ENCODE results near the gene AQP10. TPM values are rescaled to one million over a fixed set of nuclear protein-coding genes. Genes with fewer than 3 reads are reported as not detected.

Gene AQP10
- total and polyA plus RNA-seq, 9 of the 15 experiments (the other 6 are each of a cell fraction or from before 2014, with no cell fraction given): 0.37 to 9.7 (median 1.9) TPM

- no peak for FAIRE-seq
- H3K4me3 ChIP-seq: no peak overlapping the region
Measured at GRCh38 chr1:154328318-154329151, 7.6 kb downstream of the AQP10 start.

GRCh38 chr1:154329152-154329521 is 8.2 kb downstream of the AQP10 start:
- no peaks in the 10 kb centered on the region for H3K9me3 ChIP-seq (replicated peaks; ENCODE audit: control insufficient read depth, insufficient read depth, low read depth, low read length)
- no peaks in the 10 kb centered on the region for H3K27me3 ChIP-seq (ENCODE audit: control insufficient read depth in 2 of 2, insufficient read depth in 2 of 2, low read length in 2 of 2)
- H3K79me2 ChIP-seq (ENCODE audit: control insufficient read depth, insufficient read depth, low read length): peaks cover 20% of the 10 kb centered on the region
- no TSS peak for BruUV-seq (replicated peaks)
- H2AFZ ChIP-seq (ENCODE audit: low read depth, low read length): no peak overlapping the region
- POLR2A ChIA-PET: no interaction called here
- FAIRE-seq: no peak
- no peak for DNase-seq (ENCODE audit: extremely low read depth in 1 of 4, low spot score in 3 of 4)
- WGBS (ENCODE audit: insufficient coverage, low coverage, missing lambda C conversion rate): 79% methylated on average over 5 of the region's 6 CpGs
- CTCF ChIA-PET (ENCODE audit: low intra/inter-chr PET ratio): interaction anchor here (0.6 kb wide), 2 partner anchors 211 to 834 kb away, joined by 3 to 5 read pairs; no protein-coding TSS in a partner anchor
- peaks cover 12 to 40% of the 10 kb centered on the region in 2 experiments; a peak in 4 of 5 replicates for H3K4me1 ChIP-seq (replicated peaks in 1 of 2; ENCODE audit: control insufficient read depth in 2 of 2, insufficient read depth in 2 of 2, low read length in 2 of 2)
- no peaks in the 10 kb centered on the region for H4K20me1 ChIP-seq (replicated peaks; ENCODE audit: control insufficient read depth, insufficient read depth, low read length)
- no peak for TF ChIP-seq CREB5 (CRISPR knock-in tag; IDR thresholded peaks at IDR 0.05)
- TF ChIP-seq PCBP1 (IDR thresholded peaks at IDR 0.05; ENCODE audit: low read depth, low read length, poor library complexity, severe bottlenecking): no peak
- TF ChIP-seq CTCF (IDR thresholded peaks at IDR 0.05 in 2 of 3, conservative IDR thresholded peaks at IDR 0.05 in 1 of 3; ENCODE audit: insufficient read depth in 2 of 3, low read depth in 1 of 3, low read length in 3 of 3): peak in 1 of 3 experiments; percentile 19; a peak in 2 of 6 replicates
- H3K4me3 ChIP-seq: no peak overlapping the region
- H3K36me3 ChIP-seq (ENCODE audit: control insufficient read depth, insufficient read depth, low read length): peaks cover 28% of the 10 kb centered on the region; the same call in 2 of the 3 replicates
- H3K4me2 ChIP-seq (ENCODE audit: insufficient read depth, low read length): no peak overlapping the region
- intact Hi-C loops (cut with micrococcal nuclease): no loop called here
- ATAC-seq: no peak
- no peaks in the 10 kb centered on the region for H3K9me1 ChIP-seq (ENCODE audit: control insufficient read depth, insufficient read depth, low read length)
- in situ Hi-C loops (cut with MboI): no loop called here
- no peak overlapping the region for H3K27ac ChIP-seq (ENCODE audit: extremely low read depth, low read depth, low read length)
- no peak overlapping the region for H3K9ac ChIP-seq (ENCODE audit: insufficient read depth in 1 of 2, low read depth in 2 of 2, low read length in 2 of 2)

More at GRCh38 chr1:154328318-154329151, 7.6 kb downstream of the AQP10 start:
- BruUV-seq (replicated peaks): no TSS peak
- intact Hi-C loops (cut with micrococcal nuclease) (no loop called here), in situ Hi-C loops (cut with MboI) (no loop called here)
- Histone ChIP-seq H3K9me1 (ENCODE audit: control insufficient read depth, insufficient read depth, low read length) (no peaks in the 10 kb centered on the region), H3K4me2 (ENCODE audit: insufficient read depth, low read length) (no peak overlapping the region), H3K27ac (ENCODE audit: extremely low read depth, low read depth, low read length) (no peak overlapping the region), H3K79me2 (ENCODE audit: control insufficient read depth, insufficient read depth, low read length) (peaks cover 20% of the 10 kb centered on the region), H4K20me1 (replicated peaks; ENCODE audit: control insufficient read depth, insufficient read depth, low read length) (no peaks in the 10 kb centered on the region), H2AFZ (ENCODE audit: low read depth, low read length) (no peak overlapping the region), H3K9me3 (replicated peaks; ENCODE audit: control insufficient read depth, insufficient read depth, low read depth, low read length) (no peaks in the 10 kb centered on the region), H3K4me1 (replicated peaks in 1 of 2; ENCODE audit: control insufficient read depth in 2 of 2, insufficient read depth in 2 of 2, low read length in 2 of 2) (peaks cover 14 to 43% of the 10 kb centered on the region in 2 experiments; a peak in 4 of 5 replicates), H3K9ac (ENCODE audit: insufficient read depth in 1 of 2, low read depth in 2 of 2, low read length in 2 of 2) (no peak overlapping the region), H3K36me3 (ENCODE audit: control insufficient read depth, insufficient read depth, low read length) (peaks cover 22% of the 10 kb centered on the region; the same call in 2 of the 3 replicates), H3K27me3 (ENCODE audit: control insufficient read depth in 2 of 2, insufficient read depth in 2 of 2, low read length in 2 of 2) (no peaks in the 10 kb centered on the region)
- WGBS (ENCODE audit: insufficient coverage, low coverage, missing lambda C conversion rate): 93% methylated on average over 17 of the region's 76 CpGs
- no peak for TF ChIP-seq ZNF316 (IDR thresholded peaks at IDR 0.05)
- peak; percentile 42; the same call in 1 of the 2 replicates for TF ChIP-seq CBFA2T3 (IDR thresholded peaks at IDR 0.05)
- TF ChIP-seq RBM25 (IDR thresholded peaks at IDR 0.05; ENCODE audit: low read depth, low read length, severe bottlenecking): no peak
- CTCF ChIA-PET (ENCODE audit: low intra/inter-chr PET ratio): interaction anchor here (0.6 kb wide), 2 partner anchors 16 to 211 kb away, joined by 3 to 5 read pairs; no protein-coding TSS in a partner anchor
- POLR2A ChIA-PET: no interaction called here
- ATAC-seq (no peak), DNase-seq (ENCODE audit: extremely low read depth in 1 of 4, low spot score in 3 of 4) (no peak)
